Measurements from ENCODE around the gene DIAPH3. TPM values are rescaled to one million over a fixed set of nuclear protein-coding genes. Genes with fewer than 3 reads are reported as not detected.
A peak's percentile ranks its signal among the peaks of the same experiment; 100 is the strongest.

DIAPH3 gene
- total and polyA plus RNA-seq, 2 of the 4 experiments (the other 2 are of a cell fraction) = 8.9 to 9.3 TPM

DNA sequence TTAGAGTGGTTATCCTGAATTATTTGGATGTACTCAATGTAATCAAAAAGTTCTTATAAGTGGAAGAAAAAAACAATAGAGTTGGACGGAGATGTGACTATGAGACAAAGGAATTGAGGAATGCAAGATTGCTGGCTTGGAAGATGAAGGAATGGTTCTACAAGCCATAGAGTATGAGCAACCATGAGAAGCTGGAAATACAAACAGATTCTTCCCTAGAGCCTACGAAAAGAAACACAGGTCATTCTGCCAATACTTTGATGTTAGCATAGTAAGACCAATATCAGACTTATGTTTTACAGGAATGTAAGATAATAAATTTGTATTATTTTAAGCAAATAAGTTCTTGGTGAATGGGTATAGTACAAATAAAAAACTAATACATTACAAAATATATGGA, 249.2 kb downstream of the DIAPH3 start:
- dilution Hi-C loops (cut with HindIII; ENCODE audit: low sequenced_read_pairs, unreplicated experiment) (no loop called here), intact Hi-C loops (cut with micrococcal nuclease) (loop anchor here (5.0 kb wide), 1 partner anchor 513 kb away; no protein-coding TSS in a partner anchor), in situ Hi-C loops (cut with MboI; ENCODE audit: low sequenced_read_pairs) (no loop called here)
- Histone ChIP-seq H3K4me3 (ENCODE audit: insufficient read depth, low read depth, low read length) (no peak overlapping the region), H3K4me1 (ENCODE audit: control insufficient read depth, insufficient read depth, low read length) (no peaks in the 10 kb centered on the region), H3K4me2 (ENCODE audit: low read depth, low read length) (no peak overlapping the region), H4K20me1 (ENCODE audit: insufficient read depth, low read length) (no peaks in the 10 kb centered on the region), H3K14ac (replicated peaks; ENCODE audit: low read depth, low read length) (no peak overlapping the region), H3K23ac (ENCODE audit: low read depth, low read length) (no peak overlapping the region), H2AK9ac (replicated peaks; ENCODE audit: low read depth, low read length, poor library complexity) (no peak overlapping the region), H2BK120ac (ENCODE audit: low read depth, low read length) (no peak overlapping the region), H3K4ac (ENCODE audit: low read depth, low read length) (no peak overlapping the region), H2BK5ac (ENCODE audit: low read depth, low read length, poor library complexity, severe bottlenecking) (peak overlapping the region; percentile 26), H3K27me3 (ENCODE audit: control insufficient read depth, insufficient read depth, low read length) (no peaks in the 10 kb centered on the region), H2AK5ac (ENCODE audit: low read depth, low read length) (no peak overlapping the region), H4K8ac (ENCODE audit: low read depth in 2 of 2, low read length in 2 of 2) (no peak overlapping the region), H3K36me3 (ENCODE audit: control insufficient read depth, insufficient read depth, low read length) (no peaks in the 10 kb centered on the region), H3K79me1 (ENCODE audit: low read depth in 1 of 2, low read length in 2 of 2) (no peaks in the 10 kb centered on the region; a peak in 1 of 4 replicates), H2AFZ (replicated peaks; ENCODE audit: low read length, poor library complexity) (no peak overlapping the region), H3K9me1 (ENCODE audit: insufficient read depth, low read length) (no peaks in the 10 kb centered on the region), H4K5ac (ENCODE audit: low read depth, low read length) (no peak overlapping the region), H3K9me3 (ENCODE audit: control insufficient read depth, insufficient read depth, low read length) (no peaks in the 10 kb centered on the region), H2BK15ac (ENCODE audit: low read depth, low read length) (no peak overlapping the region), H3K18ac (ENCODE audit: low read depth, low read length) (no peak overlapping the region), H3K27ac (ENCODE audit: insufficient read depth, low read length) (no peak overlapping the region), H4K91ac (ENCODE audit: insufficient read depth, low read depth, low read length) (no peak overlapping the region), H2BK20ac (ENCODE audit: low read depth, low read length) (no peak overlapping the region), H3K9ac (ENCODE audit: low read depth, low read length) (no peak overlapping the region), H3K56ac (ENCODE audit: extremely low read depth, insufficient read depth, low read length) (no peak overlapping the region)
- ChIA-PET POLR2A (ENCODE audit: unreplicated experiment) (no interaction called here), CTCF (interaction anchor here (0.6 to 0.7 kb wide), 2 partner anchors 346 to 411 kb away, joined by 3 read pairs; no protein-coding TSS in a partner anchor)
- no CpG with 5 or more reads among the region's 2 CpGs for WGBS, 2 experiments (ENCODE audit: extremely low coverage in 2 of 2, insufficient read length in 1 of 2)
- DNase-seq (peak; percentile 68), ATAC-seq (ENCODE audit: low read depth) (peak; percentile 60)
- no peak for TF ChIP-seq FOS (IDR thresholded peaks at IDR 0.05; ENCODE audit: low read depth, low read length)
- TF ChIP-seq RCOR1 (IDR thresholded peaks at IDR 0.05; ENCODE audit: insufficient replicate concordance, low read length) = no peak
- TF ChIP-seq MXI1 (IDR thresholded peaks at IDR 0.05; ENCODE audit: borderline replicate concordance, low read depth, low read length) = no peak
- TF ChIP-seq POLR2A (IDR thresholded peaks at IDR 0.05; ENCODE audit: low read depth, low read length) = no peak
- TF ChIP-seq CHD1 (IDR thresholded peaks at IDR 0.05; ENCODE audit: low read depth, low read length) = no peak
- no peak for TF ChIP-seq MAZ (IDR thresholded peaks at IDR 0.05; ENCODE audit: borderline replicate concordance, low read depth, low read length)
- no peak for TF ChIP-seq CEBPB (IDR thresholded peaks at IDR 0.05; ENCODE audit: low read depth, low read length)
- TF ChIP-seq, protein P1, sequence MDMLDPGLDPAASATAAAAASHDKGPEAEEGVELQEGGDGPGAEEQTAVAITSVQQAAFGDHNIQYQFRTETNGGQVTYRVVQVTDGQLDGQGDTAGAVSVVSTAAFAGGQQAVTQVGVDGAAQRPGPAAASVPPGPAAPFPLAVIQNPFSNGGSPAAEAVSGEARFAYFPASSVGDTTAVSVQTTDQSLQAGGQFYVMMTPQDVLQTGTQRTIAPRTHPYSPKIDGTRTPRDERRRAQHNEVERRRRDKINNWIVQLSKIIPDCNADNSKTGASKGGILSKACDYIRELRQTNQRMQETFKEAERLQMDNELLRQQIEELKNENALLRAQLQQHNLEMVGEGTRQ (IDR thresholded peaks at IDR 0.05; ENCODE audit: low read depth, low read length) = no peak
- TF ChIP-seq, protein P2, sequence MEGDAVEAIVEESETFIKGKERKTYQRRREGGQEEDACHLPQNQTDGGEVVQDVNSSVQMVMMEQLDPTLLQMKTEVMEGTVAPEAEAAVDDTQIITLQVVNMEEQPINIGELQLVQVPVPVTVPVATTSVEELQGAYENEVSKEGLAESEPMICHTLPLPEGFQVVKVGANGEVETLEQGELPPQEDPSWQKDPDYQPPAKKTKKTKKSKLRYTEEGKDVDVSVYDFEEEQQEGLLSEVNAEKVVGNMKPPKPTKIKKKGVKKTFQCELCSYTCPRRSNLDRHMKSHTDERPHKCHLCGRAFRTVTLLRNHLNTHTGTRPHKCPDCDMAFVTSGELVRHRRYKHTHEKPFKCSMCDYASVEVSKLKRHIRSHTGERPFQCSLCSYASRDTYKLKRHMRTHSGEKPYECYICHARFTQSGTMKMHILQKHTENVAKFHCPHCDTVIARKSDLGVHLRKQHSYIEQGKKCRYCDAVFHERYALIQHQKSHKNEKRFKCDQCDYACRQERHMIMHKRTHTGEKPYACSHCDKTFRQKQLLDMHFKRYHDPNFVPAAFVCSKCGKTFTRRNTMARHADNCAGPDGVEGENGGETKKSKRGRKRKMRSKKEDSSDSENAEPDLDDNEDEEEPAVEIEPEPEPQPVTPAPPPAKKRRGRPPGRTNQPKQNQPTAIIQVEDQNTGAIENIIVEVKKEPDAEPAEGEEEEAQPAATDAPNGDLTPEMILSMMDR (conservative IDR thresholded peaks at IDR 0.05; ENCODE audit: low read depth, low read length) = no peak
- no peak for TF ChIP-seq NFE2L2 (IDR thresholded peaks at IDR 0.05; ENCODE audit: low read depth, low read length)
- no peak for TF ChIP-seq RFX5 (IDR thresholded peaks at IDR 0.05; ENCODE audit: low read depth, low read length)
- TF ChIP-seq MAFK (IDR thresholded peaks at IDR 0.05; ENCODE audit: low read depth, low read length) = no peak
- TF ChIP-seq, protein P3, sequence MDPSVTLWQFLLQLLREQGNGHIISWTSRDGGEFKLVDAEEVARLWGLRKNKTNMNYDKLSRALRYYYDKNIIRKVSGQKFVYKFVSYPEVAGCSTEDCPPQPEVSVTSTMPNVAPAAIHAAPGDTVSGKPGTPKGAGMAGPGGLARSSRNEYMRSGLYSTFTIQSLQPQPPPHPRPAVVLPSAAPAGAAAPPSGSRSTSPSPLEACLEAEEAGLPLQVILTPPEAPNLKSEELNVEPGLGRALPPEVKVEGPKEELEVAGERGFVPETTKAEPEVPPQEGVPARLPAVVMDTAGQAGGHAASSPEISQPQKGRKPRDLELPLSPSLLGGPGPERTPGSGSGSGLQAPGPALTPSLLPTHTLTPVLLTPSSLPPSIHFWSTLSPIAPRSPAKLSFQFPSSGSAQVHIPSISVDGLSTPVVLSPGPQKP (IDR thresholded peaks at IDR 0.05; ENCODE audit: borderline replicate concordance, low read depth, low read length) = no peak
- TF ChIP-seq BHLHE40 (IDR thresholded peaks at IDR 0.05; ENCODE audit: low read depth, low read length) = no peak
- TF ChIP-seq RAD21 (IDR thresholded peaks at IDR 0.05; ENCODE audit: low read length) = no peak
- no peak for TF ChIP-seq SMC3 (IDR thresholded peaks at IDR 0.05; ENCODE audit: low read depth, low read length)
- no TSS peak for BruUV-seq (replicated peaks)
